H1 (cell line): Measurements from ENCODE around the gene IL32. TPM values are rescaled to one million over a fixed set of nuclear protein-coding genes. Genes with fewer than 3 reads are reported as not detected.

Experiments
- ASH2L ChIP-seq: fragments of 200-600, 300-600 bp; sonication (generic); IDR thresholded peaks from one replicate; pipeline ENCODE4 v1.7.1; 2017; ENCODE audit warnings: low read length
- GABPA ChIP-seq: IDR thresholded peaks from 2 replicates; pipeline ENCODE4 v1.6.1; 2011; ENCODE audit warnings: mild to moderate bottlenecking, low read length, moderate library complexity, borderline replicate concordance; ENCODE audit not compliant: insufficient read depth
- NANOG ChIP-seq: IDR thresholded peaks from 2 replicates; pipeline ENCODE4 v1.6.1; 2011; ENCODE audit warnings: low read length, low read depth, mild to moderate bottlenecking, inconsistent platforms; ENCODE audit not compliant: insufficient read depth, poor library complexity, severe bottlenecking
- POU5F1 ChIP-seq: IDR thresholded peaks from 2 replicates; pipeline ENCODE4 v1.6.1; 2011; ENCODE audit warnings: low read depth, mild to moderate bottlenecking, low read length, moderate library complexity
- SAP30 ChIP-seq: fragments of 300-600 bp; sonication (generic); IDR thresholded peaks from 2 replicates; pipeline ENCODE4 v1.7.1; 2012; ENCODE audit warnings: low read length, moderate library complexity, mild to moderate bottlenecking, inconsistent platforms; ENCODE audit not compliant: insufficient read depth, insufficient replicate concordance
- polyA plus RNA-seq, 7 experiments: library from polyadenylated mRNA; depleted of rRNA in 3 of 7; stranded (reverse) in 5 of 7; unstranded in 2 of 7; fragments of >200 nt in 5 of 7; fragments of 200-250 nt in 2 of 7; gene quantifications; 1 replicate in 5 of 7; 2 replicates in 1 of 7; 4 replicates in 1 of 7; pipeline versions ENCODE4 v1.2.1 to v1.2.3, GENCODE V29; 2011 to 2013; ENCODE audit warnings: missing spikeins in 2 of 7, mixed read lengths in 2 of 7
- total RNA-seq: library from RNA; stranded (reverse); fragmentation: NEBNext Ultra II Directional; extraction: Animal tissue kit (Norgen Biotek cat#: 25700); gene quantifications from 2 replicates; pipeline ENCODE4 v1.2.1, GENCODE V29; 2021

IL32 gene
- total and polyA plus RNA-seq, 2 of the 8 experiments (the other 6 are each of a cell fraction or from before 2014, with no cell fraction given), result 2.7 to 5.0 TPM

DNA sequence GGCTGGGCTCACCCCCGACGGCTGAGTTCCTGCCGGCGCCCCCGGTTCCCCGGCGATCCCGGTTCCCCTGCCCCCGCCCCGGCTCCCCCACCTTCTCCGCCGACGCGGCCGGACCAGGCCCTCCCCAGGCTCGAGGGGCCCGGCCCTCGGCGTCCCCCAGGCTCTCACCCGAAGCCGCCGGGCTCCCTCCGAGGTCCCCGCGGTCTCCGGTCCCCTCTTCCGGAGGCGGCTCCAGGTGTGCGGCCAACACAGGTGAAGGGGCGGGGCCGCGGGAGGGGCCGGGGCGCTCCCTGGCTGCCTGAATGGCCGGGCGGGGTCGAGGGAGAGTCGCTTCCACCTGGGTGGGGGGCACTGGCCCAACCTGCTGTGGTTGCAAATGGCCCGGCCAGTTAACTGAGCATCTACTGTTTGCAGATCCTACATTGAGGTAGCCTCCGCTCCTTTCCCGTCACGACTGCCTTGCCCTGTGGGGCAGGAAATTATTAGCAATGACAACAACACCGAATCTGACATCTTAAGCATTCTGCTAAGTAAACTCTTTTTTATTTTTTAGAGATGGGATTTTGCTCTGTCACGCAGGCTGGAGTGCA, 28.6 kb upstream of the IL32 start, which contains the start of gene BICDL2 (continued):
- TF ChIP-seq SAP30 (no peak), POU5F1 (no peak), ASH2L (no peak), GABPA (no peak), NANOG (no peak)
- TF ChIP-seq, all 59 proteins: peak for 2
